Fibroblast of upper back skin (primary cell): ENCODE data around the gene KCNIP1.

Experiments
- DNase-seq: peaks from one replicate; pipeline ENCODE4 v3.0.0-alpha.2; 2013

KCNIP1 gene

DNA sequence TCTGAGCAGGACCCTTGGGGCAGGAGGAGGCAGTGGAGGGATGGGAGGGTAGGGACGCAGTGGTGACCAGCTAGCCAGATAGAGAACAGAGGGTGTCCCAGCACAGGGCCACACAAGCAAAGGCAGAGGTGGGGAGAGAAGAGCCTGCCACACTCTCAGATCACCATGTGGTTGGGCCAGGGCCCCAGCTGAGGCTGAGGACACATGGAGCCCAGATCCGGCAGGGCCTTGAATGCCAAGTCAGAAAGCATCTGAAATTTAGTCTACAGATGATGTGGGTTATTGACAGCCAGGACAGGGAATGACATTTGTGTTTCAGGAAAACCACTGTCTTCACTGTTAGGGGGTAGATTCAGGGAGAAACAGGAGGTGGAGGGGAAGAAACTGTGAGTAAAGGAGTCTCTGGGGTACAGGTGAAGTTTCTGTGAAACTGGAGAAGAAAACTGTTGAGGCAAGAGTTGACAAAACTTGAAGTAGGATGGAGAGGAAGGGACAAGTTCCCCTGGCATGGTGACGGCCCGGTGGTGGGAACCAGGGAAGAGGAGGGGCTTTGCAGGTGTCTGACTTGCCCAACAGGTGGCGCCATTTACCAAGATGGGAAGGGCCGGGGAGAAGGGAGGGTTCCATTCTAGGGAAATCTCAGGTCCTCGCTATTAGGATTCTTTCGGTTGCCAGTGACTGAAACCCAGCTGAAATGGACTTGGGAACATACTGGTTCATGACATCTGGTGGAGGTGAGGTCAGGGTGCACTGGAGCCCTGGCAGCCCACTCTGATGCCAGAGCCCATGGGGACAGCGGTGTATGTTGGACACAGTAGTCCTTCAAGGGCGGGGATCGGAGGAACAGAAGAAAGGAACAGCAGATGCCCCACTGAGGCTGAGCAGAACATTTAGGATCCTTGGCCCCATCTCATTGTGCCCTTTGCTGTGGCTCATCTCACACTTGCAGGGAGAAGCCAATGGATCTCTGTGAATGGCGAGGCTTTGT, 100.1 kb downstream of the KCNIP1 start:
- DNase-seq: peak; percentile 42

GRCh38 chr5:170606941-170607340, 103.1 kb downstream of the KCNIP1 start:
- DNase-seq: no peak

GRCh38 chr5:170611449-170612090, 107.8 kb downstream of the KCNIP1 start:
- DNase-seq: peak; percentile 11

- no peak for DNase-seq
Observed at GRCh38 chr5:170612256-170612678, 108.4 kb downstream of the KCNIP1 start.

DNA sequence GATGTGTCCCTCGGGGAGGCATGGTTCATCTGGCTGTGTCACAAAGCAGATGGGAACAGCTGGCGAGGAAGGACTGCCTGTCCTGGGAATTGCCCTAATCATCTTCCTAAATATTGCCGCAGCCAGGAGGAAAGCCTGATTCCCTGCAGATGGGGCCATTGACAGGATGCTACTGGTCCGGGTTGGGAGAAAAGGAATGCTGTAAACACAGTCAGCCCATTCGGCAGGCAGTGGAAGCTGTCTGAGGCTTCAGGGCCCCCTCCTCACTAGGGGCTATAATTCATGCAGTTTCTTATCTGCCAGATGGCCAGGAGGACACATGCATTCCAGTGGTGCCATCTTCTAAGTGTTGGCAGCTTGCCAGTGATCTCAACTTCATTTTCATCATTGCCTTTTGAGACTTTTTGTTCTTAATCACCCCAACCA, 110.3 kb downstream of the KCNIP1 start:
- no peak for DNase-seq

DNA sequence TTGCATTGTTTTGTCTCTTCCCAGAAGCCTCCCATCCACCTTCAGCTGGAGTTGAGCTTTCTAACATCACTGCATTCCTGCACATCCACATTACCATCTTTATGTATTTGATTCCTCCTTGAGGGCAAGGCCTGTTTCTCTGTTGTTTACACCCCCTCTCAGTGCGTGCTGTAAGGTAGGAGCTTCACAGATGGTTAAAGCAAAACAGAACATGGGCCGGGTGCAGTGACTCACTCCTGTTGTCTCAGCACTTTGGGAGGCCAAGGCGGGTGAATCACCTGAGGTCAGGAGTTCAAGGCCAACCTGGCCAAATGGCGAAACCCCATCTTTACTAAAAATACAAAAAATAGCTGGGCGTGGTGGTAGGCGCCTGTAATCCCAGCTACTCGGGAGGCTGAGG, 110.9 kb downstream of the KCNIP1 start:
- peak; percentile 29 for DNase-seq

GRCh38 chr5:170617533-170618490, 114.0 kb downstream of the KCNIP1 start:
- DNase-seq: no peak

DNA sequence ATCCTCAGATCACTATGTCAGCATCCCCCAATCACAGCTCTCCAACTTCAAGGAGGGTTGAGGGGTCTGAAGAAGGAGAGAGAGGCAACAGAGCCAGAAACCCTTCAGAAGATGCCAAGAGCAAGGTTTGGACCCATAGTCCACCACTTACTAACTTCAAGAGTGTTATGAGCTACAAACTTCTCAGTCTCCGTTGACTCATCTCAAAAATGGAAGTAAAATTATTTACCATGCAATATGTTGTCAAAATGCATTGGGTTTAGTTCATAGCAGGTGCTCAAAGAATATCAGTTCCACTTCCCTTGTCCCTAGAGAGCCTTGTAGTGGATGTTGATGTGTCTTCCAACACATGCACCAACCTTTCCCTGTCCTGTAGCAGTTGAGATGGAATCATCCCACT, 116.0 kb downstream of the KCNIP1 start:
- DNase-seq: no peak

DNA sequence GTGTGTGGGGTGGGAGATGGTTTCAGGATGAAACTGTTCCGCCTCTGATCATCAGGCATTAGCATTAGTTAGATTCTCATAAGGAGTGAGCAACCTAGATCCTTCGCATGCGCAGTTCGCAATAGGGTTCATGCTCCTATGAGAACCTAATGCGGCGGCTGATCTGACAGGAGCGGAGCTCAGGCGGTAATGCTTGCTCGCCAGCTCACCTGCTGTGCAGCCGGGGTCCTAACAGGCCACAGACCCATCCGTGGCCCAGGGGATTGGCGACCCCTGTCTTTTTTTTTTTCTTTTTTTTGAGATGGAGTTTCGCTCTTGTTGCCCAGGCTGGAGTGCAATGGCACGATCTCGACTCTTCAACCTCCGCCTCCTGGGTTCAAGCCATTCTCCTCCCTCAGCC, 119.1 kb downstream of the KCNIP1 start:
- DNase-seq: no peak

GRCh38 chr5:170623576-170624181, 119.9 kb downstream of the KCNIP1 start:
- peak; percentile 52 for DNase-seq

DNA sequence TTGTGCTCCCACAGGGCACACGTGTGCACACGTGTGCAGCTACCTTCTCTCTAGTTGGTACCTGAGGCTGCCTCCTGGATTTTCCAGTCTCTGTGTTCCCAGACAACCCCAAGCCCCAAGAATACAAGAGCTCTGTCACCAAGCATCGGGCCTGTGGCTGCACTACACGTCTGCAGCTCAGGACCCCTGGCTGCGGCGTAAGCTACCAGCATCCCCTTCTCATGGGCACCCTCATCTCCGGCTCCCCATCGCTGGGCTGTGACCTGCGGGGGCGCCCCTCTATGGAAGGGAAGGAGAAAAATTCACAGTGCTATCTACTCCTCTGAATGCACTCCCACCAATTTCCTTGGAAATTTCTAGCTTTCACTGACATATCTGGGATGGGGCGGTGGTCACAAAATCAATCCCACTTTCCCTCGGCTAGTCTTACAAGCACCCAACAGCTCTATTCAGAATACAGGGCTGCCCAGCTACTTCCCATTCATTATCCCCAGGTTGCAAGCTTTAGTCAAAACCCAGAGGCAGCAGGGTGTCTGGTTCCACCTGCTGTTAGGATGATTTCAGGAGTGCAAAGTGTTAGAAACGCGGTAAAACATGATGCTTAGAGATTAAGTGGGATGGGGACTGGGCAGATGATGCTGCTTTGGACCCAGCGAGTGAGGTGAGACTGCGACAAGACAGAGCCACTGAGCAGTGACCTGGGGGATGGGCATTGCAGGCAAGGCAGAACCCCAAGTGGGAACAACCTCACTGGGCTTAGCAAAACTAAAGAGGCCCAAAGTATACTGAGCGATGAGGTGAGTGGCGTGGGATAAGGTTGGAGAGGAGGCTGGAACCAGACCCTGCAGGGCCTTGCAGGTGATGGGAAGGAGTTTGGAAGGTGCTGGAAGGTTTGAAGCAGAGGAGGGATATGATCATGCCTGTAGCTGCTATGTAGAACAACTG, 121.7 kb downstream of the KCNIP1 start:
- DNase-seq: no peak

DNA sequence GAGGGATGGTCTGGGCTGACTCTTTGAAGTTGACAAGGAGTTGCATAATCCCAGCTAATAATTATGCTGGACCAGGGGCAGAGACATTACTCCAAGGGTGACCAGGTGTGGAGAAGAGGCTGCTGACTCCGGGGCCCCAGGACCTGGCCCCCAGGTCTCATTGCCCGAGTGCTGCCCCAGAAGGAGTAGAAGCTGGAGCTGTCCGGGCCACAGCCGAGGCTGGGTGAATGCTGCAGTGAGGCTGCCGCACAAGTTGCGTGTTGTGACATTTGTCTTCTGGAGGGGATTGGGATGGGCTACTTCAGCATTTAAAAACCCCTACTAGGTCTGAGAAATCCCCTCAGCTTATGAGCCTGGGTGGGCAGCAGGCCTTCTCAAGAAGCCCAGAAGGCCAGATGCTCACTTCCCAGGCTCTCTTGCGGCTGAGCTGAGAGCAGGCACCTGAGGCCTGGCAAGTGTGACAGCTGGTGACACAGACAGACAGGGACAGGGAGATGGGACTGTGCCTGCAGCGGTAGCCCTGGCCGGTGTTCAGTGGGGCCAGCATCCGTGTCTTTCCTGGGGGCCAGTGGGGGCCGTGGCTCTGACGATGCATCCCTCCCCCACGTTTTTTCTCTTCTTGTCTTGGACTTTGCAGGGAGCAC, 122.8 kb downstream of the KCNIP1 start:
- DNase-seq: no peak

- no peak for DNase-seq
Observed at GRCh38 chr5:170627271-170627670, 123.5 kb downstream of the KCNIP1 start.

GRCh38 chr5:170628028-170628427, 124.2 kb downstream of the KCNIP1 start:
- DNase-seq: no peak

DNA sequence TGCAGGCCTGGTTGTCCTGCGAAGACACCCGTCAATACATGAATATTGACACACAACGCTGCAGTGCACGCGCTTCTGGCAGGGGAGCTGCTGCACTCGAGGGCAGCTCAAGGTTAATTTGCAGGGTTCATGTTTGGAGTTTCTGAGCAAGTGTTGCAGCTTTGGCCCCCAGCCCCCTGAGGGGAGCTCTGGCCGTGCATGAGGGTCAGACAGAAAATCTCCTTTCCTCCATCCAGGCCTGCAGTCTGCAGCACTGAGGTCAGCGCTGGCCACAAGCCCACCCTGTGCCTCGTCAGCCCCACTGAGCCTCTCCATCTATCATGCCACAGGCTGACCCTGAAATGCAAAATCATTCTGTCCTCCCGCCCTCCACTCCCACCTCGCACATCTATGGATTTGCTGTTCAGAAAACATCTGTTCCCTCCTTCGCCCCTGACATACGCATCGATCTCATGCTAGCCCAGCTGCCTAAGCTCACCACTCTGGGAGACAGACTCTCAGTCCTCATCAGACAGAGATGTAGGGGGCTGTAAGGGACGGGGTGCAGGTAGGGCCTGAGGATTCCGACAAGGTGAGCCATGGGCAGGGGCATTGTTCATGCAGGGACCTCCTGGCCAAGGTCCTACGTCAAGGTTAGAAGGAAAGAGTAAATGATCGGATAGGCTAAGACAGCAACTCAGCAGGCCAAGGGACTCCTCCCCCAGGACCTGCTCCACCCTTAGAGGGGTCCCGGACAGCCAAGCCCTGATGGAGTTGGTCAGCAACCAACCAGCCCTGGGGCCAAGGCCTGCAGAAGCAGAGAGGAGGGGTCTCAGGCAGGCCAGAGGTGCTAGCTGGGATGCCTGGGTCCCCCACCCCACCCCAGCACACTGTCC, 125.1 kb downstream of the KCNIP1 start:
- no peak for DNase-seq

DNA sequence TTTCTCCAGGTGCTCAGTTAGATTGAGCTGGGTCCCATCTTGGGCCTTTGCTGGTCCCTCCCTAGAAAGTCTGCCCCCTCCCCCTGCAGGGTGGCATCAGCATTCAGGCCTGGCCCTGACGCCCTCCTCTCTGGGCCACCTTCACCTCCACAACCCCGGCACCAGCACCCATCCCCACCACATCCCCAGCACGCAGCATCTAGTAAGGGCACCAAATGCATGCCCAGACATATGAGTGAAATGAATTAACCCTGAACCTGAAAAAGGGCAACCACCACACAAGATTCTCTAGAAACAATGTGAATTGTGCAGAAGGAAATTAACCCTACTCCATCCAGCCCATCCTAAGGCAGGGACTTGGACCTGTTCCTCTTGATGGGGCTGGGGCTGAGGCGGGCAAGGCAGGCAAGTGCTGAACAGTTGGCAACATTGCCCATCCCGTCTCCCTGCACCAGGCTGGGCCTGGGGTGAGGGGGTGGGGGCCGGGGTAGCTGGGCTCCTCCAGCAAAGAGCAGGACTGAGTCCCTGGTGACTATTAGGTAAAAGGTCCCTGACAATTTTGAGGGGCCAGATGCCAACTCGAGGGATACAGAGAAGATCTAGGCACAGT, 125.9 kb downstream of the KCNIP1 start:
- DNase-seq: no peak

DNA sequence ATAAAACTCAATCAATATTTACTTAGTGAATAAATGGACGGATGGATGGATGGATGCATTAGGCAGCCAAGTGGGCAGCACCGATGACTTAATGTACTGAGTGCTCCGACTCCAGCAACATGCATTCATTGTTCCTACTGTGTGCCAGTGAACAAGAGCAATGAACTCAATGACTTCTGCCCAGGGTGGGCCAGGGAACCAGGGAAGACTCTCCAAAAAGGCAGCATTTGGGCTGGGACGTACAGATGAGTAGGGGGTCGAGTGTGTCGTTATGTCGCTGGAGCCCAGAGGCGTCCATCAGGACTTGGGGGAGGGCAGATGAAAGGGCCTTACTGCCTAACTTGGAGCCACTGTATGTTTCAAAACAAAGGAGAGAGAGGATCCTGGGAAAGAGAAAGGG, 126.4 kb downstream of the KCNIP1 start:
- DNase-seq: no peak

GRCh38 chr5:170630711-170631141, 126.9 kb downstream of the KCNIP1 start:
- no peak for DNase-seq
